Lower leg skin (tissue), 4 donors: ENCODE data around the gene KRT13. TPM values are rescaled to one million over a fixed set of nuclear protein-coding genes. Genes with fewer than 3 reads are reported as not detected.

Source experiments
- DNase-seq, 2 donors: peaks; one replicate each; pipeline ENCODE4 v3.0.0-alpha.2; 2019; ENCODE audit warnings: low spot score in 2 of 2
- H3K4me3 ChIP-seq: fragments of 200-600 bp; sonication (generic); 2 replicates; pipeline ENCODE4 v1.5.1; 2017; ENCODE audit warnings: mild to moderate bottlenecking, low read depth; ENCODE audit not compliant: poor library complexity, severe bottlenecking
- POLR2A ChIP-seq, 2 donors: fragments of 450-650 bp; IDR thresholded peaks; one replicate each; pipeline ENCODE4 v1.6.1; 2016 to 2017; ENCODE audit warnings: antibody characterized with exemption in 2 of 2, mild to moderate bottlenecking in 1 of 2, moderate library complexity in 1 of 2
- WGBS, 2 donors: methylation state at CpG; one replicate each; pipeline ENCODE4 v1.1.5; 2018; 5-methylcytosine and 5-hydroxymethylcytosine counted together
- intact Hi-C: fragments of 100-400 bp; cut with DNase I; formaldehyde crosslinking; loops from one replicate; pipeline ENCODE4 v1.15.0; 2023; ENCODE audit warnings: low total_unique reads
- total RNA-seq, 4 donors: library from RNA; depleted of rRNA; stranded (reverse); fragments of >200 nt; gene quantifications; one replicate each; pipeline ENCODE4 v1.1.0, GENCODE V29; 2016
- TF ChIP-seq, protein P1 (sequence below), 3 donors: fragments of 450-650 bp; IDR thresholded peaks; one replicate each; pipeline ENCODE4 v1.5.1; 2016; ENCODE audit warnings: antibody characterized with exemption in 3 of 3, mild to moderate bottlenecking in 3 of 3, moderate library complexity in 2 of 3

KRT13 gene
- total RNA-seq, 4 donors from 2014 or later = 0.19 to 0.46 TPM; not detected in 2

GRCh38 chr17:41548844-41549595 is 43.6 kb upstream of the KRT13 start:
- WGBS, 2 donors = 0 to 1% methylated on average over 16 to 24 of the region's 25 CpGs

GRCh38 chr17:41547921-41548843 is 42.8 kb upstream of the KRT13 start:
- 15 to 17% methylated on average over 19 to 20 of the region's 23 CpGs for WGBS, 2 donors
- peak; percentile 64 to 92 for DNase-seq
- intact Hi-C loops = loop anchor here (5.0 to 10.0 kb wide), 2 partner anchors 641 to 743 kb away; no protein-coding TSS in a partner anchor
- no peak for TF ChIP-seq POLR2A (IDR thresholded peaks at IDR 0.05)
- TF ChIP-seq, protein P1, sequence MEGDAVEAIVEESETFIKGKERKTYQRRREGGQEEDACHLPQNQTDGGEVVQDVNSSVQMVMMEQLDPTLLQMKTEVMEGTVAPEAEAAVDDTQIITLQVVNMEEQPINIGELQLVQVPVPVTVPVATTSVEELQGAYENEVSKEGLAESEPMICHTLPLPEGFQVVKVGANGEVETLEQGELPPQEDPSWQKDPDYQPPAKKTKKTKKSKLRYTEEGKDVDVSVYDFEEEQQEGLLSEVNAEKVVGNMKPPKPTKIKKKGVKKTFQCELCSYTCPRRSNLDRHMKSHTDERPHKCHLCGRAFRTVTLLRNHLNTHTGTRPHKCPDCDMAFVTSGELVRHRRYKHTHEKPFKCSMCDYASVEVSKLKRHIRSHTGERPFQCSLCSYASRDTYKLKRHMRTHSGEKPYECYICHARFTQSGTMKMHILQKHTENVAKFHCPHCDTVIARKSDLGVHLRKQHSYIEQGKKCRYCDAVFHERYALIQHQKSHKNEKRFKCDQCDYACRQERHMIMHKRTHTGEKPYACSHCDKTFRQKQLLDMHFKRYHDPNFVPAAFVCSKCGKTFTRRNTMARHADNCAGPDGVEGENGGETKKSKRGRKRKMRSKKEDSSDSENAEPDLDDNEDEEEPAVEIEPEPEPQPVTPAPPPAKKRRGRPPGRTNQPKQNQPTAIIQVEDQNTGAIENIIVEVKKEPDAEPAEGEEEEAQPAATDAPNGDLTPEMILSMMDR (IDR thresholded peaks at IDR 0.05) = no peak
- no peak overlapping the region for H3K4me3 ChIP-seq

More at GRCh38 chr17:41548844-41549595, 43.6 kb upstream of the KRT13 start:
- no peak for TF ChIP-seq POLR2A (IDR thresholded peaks at IDR 0.05)
- TF ChIP-seq, protein P1 (IDR thresholded peaks at IDR 0.05) = peak in 1 of 3 donors; percentile 67
- DNase-seq = peak; percentile 71 to 96
- intact Hi-C loops = loop anchor here (5.0 to 10.0 kb wide), 2 partner anchors 642 to 744 kb away; no protein-coding TSS in a partner anchor
- H3K4me3 ChIP-seq = no peak overlapping the region

DNA sequence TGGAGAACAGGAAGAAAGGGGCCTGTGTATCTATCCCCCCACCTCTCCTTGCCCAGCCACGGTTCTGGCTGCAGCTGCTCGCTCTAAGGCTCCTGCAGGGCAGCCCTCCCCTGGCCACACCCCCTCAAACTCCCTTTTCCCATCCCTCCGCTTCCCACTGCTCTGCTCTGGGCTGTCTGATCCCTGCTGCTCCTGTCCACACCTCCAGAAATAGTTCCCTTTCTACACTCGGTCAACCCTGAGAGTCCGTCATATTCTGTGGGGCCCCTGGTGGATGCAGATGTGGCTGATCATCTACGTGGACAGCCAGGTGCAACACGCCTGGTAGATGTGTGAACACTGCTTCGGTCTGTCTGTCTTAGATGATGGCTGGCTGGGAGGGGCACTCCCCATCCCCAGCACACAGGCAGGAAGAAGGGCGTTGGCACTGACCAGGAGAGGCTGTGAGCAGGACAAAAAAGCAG is 42.0 kb upstream of the KRT13 start:
- no peak for DNase-seq
- intact Hi-C loops = loop anchor here (5.0 to 10.0 kb wide), 2 partner anchors 640 to 743 kb away; no protein-coding TSS in a partner anchor
- H3K4me3 ChIP-seq = no peak overlapping the region

DNA sequence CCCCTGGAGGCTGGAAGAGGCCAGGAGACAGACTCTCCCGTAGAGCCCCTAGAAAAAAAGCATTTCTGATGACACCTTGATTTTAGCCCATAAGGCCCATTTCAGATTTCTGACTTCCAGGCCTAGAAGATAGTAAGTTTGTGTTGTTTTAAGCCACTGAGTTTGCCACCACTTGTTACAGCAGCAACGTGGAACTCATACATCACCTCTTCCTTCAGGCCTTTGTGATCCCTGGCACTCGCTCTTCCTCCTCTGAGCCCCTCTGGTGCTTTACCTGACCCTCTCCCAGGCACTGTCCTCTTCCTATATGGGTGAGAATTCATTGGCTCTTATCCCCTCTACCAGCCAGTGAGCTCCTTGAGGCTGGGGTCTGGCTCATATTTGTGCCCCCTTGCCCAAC is 41.4 kb upstream of the KRT13 start:
- DNase-seq = no peak
- H3K4me3 ChIP-seq = no peak overlapping the region
- 96 to 100% methylated on average over 3 of the region's 3 CpGs for whole genome bisulfite sequencing, 2 donors
- intact Hi-C loops = loop anchor here (5.0 to 10.0 kb wide), 2 partner anchors 640 to 742 kb away; no protein-coding TSS in a partner anchor
- TF ChIP-seq, protein P1 (IDR thresholded peaks at IDR 0.05) = no peak

More for the DNA sequence above, 42.0 kb upstream of the KRT13 start:
- WGBS, 2 donors = 69 to 74% methylated on average over 9 of the region's 9 CpGs
- TF ChIP-seq, protein P1 (IDR thresholded peaks at IDR 0.05) = no peak
- no peak for TF ChIP-seq POLR2A (IDR thresholded peaks at IDR 0.05)

DNA sequence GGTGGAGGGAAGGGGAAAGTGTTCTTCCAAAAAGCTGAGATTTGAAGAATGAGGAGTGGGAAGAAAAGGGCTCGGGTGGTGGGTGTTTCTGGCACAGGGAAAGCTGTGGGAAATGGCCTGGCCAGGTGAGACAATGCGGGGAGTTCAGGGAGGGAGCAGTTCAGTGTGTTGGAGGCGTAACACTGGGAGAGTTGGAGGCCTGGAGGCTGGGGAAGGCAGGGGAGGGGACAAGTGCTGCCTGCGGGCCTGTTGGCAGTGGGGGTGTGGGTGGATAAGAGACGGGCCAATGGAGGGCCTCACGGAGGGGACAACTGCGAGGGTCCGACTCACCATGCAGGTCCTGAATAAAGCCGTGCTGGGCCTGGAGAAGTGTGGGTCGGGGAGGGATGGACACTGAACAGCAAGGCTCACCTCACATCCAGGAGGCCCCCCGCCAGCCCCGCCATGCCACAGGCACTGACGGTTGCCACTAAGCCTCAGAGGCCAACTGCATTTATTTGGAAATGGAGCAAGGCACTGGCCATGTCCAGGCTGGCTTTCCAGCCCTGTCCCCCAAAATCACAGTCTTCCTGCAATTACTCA is 40.5 kb upstream of the KRT13 start:
- WGBS, 2 donors = 84 to 86% methylated on average over 13 of the region's 13 CpGs
- no peak overlapping the region for H3K4me3 ChIP-seq
- intact Hi-C loops = loop anchor here (5.0 to 10.0 kb wide), 2 partner anchors 639 to 741 kb away; no protein-coding TSS in a partner anchor
- TF ChIP-seq POLR2A (IDR thresholded peaks at IDR 0.05) = no peak
- TF ChIP-seq, protein P1 (IDR thresholded peaks at IDR 0.05) = no peak
- no peak for DNase-seq
